Activated CD8-positive, alpha-beta memory T cell treated with anti-CD3 and anti-CD28 coated beads, Interleukin-2, amount 50 U/mL, for 24 hours (primary cell): ENCODE data around the gene RAB33B.
"Not testable (repeated sequence)": the region's sequence is repeated elsewhere in the genome, so short reads cannot be mapped to it uniquely, and the experiment has no call there.

Experiments
- DNase-seq: peaks from one replicate; pipeline ENCODE4 v3.0.0-alpha.2; 2020; ENCODE audit errors: extremely low read depth

The RAB33B gene

DNA sequence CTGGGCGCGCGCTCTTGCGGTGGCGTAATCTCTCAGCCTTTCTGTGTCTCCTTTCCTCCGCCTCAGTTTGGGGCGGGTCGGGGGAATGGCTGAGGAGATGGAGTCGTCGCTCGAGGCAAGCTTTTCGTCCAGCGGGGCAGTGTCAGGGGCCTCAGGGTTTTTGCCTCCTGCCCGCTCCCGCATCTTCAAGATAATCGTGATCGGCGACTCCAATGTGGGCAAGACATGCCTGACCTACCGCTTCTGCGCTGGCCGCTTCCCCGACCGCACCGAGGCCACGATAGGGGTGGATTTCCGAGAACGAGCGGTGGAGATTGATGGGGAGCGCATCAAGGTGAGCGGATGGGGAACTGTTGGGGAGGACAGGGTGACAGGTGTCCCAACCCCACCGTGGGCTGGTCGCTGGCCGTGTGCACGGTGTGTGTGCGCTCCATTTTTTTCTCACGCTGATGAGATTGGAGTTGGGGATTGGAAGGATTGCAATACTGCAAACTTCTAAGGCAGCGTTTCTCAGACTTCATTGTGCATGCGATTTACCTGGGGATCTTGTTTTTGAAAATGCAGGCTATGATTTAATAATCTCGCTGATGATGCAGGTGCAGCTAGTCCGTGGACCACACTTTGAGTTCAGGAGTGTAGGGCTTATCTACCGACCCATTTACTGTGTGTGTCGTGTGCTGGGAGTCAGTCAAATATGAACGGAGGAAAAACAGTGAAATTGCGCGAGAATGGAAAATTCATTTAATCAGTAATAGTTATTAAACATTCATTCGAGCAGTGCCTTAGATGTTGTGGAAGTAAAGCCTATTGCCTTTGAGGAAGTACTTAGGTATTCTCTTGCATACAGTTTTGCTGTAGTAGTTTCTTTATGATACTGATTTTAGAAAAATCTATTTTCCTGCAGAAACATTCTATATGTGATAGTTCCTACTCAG, at the start of gene RAB33B:
Gene RAB33B (plus strand): TSS at position 11 of the 935 bp plus-strand sequence. CDS start 75 bp downstream, at position 86.
- DNase-seq: no peak

DNA sequence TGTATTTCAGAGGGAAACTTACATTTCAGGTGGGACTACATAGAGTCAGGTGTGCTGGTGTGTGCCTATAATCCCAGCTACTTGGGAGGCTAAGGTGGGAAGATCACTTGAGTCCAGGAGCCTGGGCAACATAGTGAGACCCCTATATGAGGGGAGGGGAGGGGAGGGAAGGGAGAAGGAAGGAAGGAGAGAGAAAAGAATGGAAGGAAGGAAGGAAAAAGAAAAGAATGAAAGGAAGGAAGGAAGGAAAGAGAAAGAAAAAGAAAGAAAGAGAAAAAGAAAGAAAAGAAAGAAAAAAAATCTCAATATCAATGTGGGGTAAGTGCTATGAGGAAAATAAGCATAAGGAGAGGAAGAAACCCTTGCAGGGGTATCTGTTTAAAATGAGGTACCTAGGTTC, 43.6 kb upstream of the RAB33B start:
- DNase-seq: no peak

DNA sequence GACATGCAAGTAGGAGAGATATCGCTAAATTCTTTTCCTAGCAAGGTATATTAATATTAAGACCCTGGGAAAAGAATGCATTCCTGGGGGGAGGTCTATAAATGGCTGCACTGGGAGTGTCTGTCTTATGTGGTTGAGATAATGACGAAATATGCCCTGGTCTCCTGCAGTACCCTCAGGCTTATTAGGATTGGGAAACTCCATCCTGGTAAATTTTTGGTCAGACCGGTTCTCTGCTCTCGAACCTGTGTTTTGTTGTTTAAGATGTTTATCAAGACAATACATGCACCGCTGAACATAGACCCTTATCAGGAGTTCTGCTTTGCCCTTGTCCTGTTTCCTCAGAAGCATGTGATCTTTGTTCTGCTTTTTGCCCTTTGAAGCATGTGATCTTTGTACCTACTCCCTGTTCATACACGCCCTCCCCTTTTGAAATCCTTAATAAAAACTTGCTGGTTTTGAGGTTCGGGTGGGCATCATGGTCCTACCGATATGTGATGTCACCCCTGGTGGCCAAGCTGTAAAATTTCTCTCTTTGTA, 39.2 kb upstream of the RAB33B start:
- not testable (repeated sequence) for DNase-seq

DNA sequence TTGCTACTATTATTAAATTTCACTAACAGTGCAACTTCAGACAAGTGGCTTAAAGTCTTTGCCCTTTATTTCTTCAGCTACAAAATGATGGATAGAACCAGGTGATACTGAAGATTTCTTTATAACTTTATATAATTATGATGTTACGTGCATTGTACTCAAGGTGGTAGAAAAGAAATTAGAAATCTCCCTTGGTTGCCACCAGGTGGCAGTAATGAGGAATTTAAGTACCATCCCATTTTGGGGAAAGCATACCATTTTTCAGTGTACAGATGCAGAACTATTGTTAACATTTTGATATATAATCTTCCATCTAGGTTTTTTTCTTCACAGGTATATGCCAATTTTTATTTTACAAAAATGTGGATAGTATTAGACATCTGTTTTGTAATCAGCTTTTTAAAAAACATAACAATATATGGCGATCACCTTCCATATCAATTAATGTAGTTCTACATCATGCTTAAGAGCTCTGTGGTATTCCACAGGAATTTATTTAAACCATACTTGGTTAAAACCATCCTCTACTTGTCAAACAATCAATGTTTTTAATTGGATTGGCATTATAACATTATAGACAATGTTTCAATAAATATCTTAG, 37.7 kb upstream of the RAB33B start:
- DNase-seq: no peak

DNA sequence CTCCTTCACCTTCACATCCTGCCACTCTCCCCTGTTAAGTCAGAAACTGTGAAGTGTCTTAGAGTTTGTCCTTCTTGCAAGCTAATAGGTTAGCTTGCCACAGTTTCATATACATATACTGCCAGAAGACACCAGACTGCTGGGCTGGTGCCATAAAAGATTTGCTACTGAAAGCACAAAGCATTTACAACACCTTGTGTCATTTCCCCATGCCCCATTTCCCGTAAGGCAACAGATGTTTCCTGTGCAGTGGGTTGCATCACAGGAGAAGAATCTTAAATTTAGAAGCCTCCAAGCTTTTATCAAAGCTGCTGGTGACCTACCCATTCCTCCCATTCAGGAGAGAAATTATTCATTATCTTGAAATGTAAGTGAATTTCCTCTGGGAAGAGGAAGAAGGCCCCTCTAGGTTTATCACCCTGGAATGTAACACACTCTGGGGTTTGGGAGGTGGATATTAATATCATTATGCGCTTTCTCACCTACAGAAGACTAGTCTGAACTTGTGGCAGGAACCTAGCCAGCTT, 34.5 kb upstream of the RAB33B start:
- DNase-seq: no peak

DNA sequence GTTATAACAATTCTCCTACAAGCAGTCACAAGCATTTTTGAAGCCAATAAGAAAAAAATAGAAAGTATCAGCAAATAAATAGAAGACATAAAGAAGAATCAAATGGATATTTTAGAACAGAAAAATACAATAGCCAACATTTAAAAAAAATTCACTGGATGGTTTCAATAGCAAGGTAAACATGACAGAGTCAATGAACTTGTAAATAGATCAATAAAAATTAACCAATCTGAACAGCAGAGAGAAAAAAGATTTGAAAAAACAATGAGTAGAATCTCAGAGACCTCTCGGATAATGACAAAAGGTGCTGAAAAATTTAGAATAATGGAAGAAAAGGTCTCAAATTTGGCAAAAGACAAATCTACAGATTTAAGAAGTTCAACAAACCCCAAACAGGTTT, 33.3 kb upstream of the RAB33B start:
- DNase-seq: no peak

DNA sequence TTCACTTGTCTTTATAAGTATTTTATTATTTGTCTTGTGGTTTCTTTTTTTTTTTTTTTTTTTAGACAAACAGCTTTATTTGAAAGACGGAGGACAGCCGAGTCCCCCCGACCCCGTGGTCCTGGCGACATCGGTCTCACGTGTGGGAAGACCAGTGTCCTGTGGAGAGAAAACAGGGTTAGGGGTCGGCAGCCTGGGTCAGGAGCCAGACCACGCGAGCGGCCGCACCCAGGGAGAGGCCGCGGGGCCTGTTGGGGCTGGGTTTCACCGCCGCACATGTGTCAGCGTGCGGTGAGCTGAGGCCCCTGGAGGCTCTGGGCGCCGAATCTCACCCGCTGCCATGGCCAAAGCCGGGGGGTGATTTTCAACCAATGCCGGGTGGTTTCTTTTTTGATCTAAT, 17.8 kb upstream of the RAB33B start:
- no peak for DNase-seq

DNA sequence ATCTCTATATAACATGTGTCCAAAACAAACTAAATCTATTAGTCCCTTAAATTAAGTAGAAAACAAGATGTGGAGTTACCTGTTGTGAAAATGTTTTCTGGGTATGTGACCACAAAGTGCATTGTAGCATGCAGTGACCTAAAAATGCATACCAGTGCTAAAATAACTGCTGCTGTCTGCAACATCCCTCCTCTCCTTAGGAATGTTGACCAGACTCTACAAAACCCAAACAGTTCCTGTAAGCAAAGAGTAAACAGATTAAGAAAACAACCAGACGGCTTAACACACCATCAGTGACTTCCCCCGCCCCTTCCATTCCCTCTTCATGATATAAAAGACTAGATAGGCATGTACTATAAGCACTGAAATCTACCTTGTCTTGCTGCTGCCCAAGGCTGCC, 15.8 kb upstream of the RAB33B start:
- no peak for DNase-seq

DNA sequence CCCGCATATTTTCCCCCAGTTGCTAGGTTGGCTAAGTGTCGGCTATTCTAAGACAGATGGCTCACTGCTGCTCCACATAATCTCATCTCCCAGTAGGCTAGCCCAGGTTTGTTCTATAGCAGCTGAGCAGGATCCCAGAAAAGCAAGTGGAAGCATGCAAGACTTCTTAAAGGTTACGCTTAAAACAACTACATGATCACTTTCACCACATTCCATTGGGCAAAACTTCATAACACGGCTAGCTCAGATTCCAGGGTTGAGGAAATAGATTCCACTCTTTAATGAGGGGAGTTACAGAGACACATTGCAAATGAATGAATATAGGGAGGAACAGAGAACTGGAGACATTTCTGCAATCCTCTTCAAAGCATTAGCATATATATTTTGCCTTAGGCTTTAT, 12.9 kb upstream of the RAB33B start:
- DNase-seq: no peak

DNA sequence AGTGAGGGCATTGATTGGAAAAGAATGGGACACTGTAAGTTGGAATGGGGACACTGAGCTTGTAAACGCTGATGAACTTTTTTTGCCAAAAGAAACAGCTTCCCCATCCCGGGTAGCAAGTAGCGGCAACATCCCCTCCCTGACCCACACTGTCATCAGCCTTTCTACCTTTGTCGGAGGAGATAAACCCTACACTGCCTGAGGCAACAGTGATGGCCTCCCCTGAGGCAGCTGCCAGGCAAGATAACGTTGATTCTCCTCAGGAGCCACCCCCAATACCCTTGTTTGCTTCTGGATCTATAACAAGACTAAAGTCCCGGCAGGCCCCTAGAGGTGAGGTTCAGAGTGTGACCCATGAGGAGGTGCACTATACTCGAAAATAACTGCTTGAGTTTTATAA, 10.3 kb upstream of the RAB33B start:
- no peak for DNase-seq

DNA sequence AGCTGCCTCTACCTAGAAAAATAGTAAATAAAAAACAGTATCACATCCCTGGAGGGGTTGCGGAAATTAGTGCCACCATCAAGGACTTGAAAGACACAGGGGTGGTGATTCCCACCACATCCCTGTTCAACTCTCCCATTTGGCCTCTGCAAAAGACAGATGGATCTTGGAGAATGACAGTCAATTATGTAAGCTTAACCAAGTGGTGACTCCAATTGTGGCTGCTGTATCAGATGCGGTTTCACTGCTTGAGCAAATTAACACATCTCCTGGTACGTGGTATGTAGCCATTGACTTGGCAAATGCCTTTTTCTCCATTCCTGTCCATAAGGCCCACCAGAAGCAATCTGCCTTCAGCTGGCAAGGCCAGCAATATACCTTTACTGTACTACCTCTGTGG, 9.0 kb upstream of the RAB33B start:
- not testable (repeated sequence) for DNase-seq

DNA sequence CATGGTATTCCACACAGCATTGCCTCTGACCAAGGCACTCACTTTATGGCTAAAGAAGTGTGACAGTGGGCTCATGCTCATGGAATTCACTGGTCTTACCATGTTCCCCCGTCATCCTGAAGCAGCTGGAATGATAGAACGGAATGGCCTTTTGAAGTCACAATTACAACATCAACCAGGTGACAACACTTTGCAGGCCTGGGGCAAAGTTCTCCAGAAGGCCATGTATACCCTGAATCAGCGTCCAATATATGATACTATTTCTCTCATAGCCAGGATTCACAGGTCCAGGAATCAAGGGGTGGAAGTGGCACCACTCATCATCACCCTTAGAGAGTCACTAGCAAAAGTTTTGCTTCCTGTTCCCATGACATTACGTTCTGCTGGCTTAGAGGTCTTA, 6.8 kb upstream of the RAB33B start:
- DNase-seq: not testable (repeated sequence)

DNA sequence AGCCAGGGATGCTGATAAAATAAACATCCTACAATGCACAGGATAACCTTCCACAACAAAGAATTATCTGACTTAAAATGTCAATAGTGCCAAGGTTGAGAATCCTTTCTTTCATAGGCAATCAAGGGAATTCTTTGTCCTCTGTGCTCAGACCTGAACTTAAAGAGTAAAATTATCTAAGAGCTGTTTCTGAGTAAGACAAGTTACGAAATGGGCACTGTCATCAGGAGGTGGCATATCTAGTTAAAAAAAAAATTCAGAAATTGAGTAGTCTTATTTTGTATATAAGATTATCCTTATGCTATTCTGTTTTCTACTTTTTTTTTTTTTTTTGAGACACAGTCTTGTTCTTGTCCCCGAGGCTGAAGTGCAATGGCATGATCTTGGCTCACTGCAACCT, 3.3 kb upstream of the RAB33B start:
- no peak for DNase-seq

DNA sequence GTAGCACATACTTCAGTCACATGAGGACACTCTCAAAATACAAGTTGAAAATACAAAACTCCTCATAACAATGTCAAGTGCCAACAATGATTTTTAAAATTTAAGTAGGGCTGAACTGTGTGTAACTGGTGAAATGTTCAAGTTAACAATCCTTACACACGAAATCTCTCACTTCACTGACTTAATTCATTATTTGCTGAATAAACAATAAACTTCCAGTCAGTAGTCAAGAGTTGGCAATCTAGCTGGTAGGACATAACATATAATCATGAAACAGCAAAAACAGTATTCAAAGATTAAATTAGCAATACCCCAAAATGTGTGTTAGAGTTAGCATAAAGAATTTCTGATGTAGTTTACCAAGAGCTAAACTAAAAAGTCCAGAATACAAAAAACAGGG, 1.9 kb upstream of the RAB33B start:
- no peak for DNase-seq

DNA sequence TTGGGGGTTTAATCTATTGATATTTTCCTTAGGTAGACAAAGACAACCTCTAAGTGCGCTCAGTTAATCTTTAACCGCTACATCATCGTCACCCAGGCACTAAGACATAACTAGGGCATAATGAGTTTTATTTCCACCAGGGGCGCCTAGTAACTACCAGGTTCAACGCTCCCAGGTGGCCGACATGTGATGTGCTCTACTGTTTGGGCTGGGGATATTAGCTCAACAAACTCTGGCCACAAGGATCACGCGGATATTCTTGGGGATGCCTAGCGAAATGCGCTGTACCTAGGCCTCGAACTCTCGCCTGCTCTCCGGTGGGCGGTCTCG, 915 bp upstream of the RAB33B start:
- peak; percentile 30 for DNase-seq

DNA sequence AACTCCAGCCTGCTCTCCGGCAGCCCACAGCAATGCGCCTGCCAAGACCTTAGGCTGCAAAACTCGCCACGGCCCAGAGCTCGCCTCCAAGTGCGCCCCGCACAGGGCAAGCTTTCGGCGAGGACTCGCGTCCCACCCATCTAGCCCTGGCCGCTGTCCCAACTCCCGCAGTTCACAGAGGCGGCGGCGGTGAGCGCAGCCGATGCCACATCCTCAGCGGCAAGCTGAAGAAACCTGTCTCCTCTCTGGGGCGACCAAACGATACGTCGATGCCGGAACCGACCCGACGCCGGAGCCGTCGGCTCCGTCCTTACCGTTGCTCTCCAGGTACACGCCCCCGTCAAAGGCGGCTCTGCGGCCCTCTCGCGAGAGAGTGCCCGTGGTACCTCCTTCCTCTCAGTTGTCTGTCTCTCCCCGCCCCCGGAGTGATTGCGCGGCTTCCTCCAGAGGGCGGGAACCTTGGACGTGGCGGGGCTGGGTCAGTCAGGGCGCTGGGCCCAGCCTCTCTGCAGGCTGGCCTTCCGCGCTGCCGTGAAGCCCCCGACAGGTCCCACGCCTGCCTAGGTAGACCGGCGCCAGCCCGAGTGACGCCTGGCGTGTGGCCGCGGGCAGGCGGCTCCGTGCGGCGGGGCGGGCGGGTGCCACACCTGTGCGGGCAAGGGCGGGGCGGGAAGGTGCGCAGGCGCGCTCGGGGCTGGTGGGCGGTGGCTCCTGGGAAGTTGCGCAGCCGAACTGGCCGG, 380 bp upstream of the RAB33B start:
- DNase-seq: peak; percentile 90

DNA sequence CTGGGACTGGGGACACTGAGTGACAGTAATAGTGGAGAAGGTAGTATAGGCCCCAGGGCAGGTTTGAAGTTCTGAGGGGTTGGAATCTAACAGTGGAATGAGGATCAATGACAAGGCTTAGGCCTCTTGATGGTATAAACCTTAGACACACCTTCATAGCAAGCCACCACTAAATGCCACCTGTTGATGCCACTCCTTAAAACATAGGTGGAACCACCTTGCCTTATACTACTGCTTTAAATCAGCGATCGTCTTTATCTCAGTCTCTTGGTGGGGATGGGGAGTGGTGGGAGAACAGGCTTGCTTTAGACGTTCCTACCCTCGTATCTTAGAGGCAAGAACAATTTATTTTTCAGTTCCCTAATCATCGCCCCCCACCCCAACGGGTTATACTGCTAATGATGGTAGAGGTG, 1.2 kb downstream of the RAB33B start:
- no peak for DNase-seq

DNA sequence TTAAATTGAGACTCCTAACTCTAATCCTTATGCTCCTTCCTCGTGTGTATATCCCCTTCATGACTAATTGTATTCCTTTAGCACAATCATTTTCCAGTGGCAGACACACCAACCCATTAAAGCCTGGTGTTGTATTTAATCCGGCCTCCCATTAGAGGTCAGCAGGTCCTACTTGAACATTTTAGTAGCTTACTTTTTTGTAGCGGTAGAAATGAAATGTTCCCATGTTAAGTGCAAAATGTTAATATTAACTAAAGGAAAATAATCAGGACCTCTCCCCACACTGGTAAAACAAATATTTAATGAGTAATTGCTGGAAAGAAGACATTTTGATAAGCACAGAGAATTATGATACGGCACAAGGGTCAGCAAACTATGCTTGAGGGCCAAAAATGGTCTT, 3.4 kb downstream of the RAB33B start:
- DNase-seq: no peak

DNA sequence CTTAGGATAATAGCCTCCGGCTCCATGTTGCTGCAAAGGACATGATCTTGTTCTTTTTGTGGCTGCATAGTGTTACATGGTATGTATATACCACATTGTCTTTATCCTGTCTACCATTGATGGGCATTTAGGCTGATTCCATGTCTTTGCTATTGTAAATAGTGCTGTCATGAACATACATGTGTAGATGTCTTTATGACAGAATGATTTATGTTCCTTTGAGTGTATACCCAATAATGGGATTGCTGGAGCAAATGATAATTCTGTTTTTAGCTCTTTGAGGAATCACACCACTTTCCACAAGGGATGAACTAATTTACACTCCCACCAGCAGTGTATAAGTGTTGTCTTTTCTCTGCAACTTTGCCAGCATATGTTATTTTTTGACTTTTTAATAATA, 4.6 kb downstream of the RAB33B start:
- DNase-seq: no peak

DNA sequence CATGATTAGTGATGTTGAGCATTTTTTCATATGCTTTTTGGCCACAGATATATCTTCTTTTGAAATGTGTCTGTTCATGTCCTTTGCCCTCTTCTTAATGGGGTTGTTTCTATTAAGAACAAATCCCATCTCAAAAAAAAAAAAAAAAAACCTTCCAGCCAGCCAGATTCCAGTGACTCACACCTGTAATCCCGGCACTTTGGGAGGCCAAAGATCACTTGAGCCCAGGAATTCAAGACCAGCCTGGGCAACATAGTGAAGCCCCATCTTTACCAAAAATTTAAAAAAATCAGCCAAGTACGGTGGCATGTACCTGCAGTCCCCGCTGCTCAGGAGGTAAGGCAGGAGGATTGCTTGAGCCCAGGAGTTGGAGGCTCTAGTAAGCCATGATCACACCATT, 5.1 kb downstream of the RAB33B start:
- no peak for DNase-seq

DNA sequence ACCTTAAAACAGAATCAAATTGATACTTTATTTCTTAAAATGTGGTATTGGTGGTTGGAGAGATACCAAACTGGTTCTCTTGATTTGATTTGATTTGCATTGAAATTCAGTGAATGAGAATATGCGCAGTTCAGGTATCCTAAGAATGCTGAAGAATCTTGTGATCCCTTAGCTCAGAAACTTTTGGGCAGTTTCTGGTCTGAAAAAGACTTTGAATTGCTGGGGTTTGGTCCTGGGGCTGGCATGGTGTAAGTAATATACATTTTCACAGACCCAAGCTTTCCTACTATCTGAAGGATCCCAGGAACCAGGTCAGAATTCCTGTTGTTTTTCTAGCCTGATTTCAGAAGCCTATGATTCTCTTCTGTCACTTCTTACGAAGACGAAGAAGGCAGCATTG, 6.6 kb downstream of the RAB33B start:
- DNase-seq: no peak

DNA sequence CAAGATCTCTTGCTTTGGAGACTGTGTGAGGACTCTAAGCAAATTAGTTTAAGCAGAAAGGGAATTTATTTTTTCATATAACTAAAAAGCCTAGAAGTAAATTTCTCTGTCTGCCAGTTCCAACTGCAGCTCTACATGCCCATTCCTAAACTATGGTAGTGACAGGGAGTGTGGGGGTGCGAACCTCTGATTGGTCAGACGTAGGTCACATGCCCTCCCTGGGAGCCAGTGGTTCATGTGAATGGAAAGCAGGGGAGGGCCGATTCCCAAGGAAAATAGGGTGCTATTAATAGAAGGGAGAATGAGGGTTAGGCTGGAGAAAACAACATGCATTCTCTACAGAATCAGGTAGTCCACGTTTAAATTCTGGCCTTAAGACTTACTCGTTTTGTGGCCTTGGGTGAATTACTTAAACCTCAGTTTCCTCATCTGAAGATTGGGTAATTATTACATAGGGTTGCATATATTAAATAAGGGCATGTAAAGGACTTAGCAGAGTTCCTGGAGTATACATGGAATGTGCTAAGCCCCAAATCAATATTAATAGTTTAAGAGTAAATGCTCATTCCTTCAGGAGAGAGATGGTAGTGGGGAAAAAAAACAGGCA, 7.2 kb downstream of the RAB33B start:
- DNase-seq: no peak
